Activated T-helper 1 cell treated with anti-CD3 and anti-CD28 coated beads, Interleukin-12 subunit alpha, Interleukin-12 subunit beta, Interleukin-2, Interleukin-4 antibody, amounts not matched to agents 30 ng/mL and 10 ng/mL and 1 ng/mL, durations not matched to agents 14 hours and 24 hours and 36 hours (primary cell): Measurements from ENCODE around the gene MRPS17. TPM values are rescaled to one million over a fixed set of nuclear protein-coding genes. Genes with fewer than 3 reads are reported as not detected.
A peak's percentile ranks its signal among the peaks of the same experiment; 100 is the strongest.
"Not testable (repeated sequence)": the region's sequence is repeated elsewhere in the genome, so short reads cannot be mapped to it uniquely, and the experiment has no call there.

Experiments
- DNase-seq: peaks from one replicate; pipeline ENCODE4 v3.0.0; 2021; ENCODE audit warnings: low spot score
- H3K27ac Mint-ChIP-seq: one replicate; pipeline ENCODE4 v1.8.0; 2021; ENCODE audit warnings: mild to moderate bottlenecking, mixed read lengths
- H3K27me3 Mint-ChIP-seq: one replicate; pipeline ENCODE4 v1.8.0; 2022; ENCODE audit warnings: mild to moderate bottlenecking, moderate library complexity, mixed read lengths; ENCODE audit not compliant: insufficient read depth
- H3K36me3 Mint-ChIP-seq: one replicate; pipeline ENCODE4 v1.8.0; 2021; ENCODE audit warnings: low read depth, mixed read lengths
- H3K4me1 Mint-ChIP-seq: one replicate; pipeline ENCODE4 v1.8.0; 2021; ENCODE audit warnings: low read depth, mixed read lengths
- H3K4me3 Mint-ChIP-seq: one replicate; pipeline ENCODE4 v1.8.0; 2021; ENCODE audit warnings: mild to moderate bottlenecking, moderate library complexity, mixed read lengths
- H3K9me3 Mint-ChIP-seq: one replicate; pipeline ENCODE4 v1.8.0; 2021; ENCODE audit warnings: mixed read lengths
- intact Hi-C: fragments of 100-400 bp; cut with micrococcal nuclease; formaldehyde crosslinking; loops from one replicate; pipeline ENCODE4 v1.15.1; 2024
- total RNA-seq: library from RNA; stranded (reverse); gene quantifications from 2 replicates; pipeline ENCODE4 v1.2.3, GENCODE V29; 2022

MRPS17 gene
- 38.2 and 39.3 TPM in 2 replicates for total RNA-seq

DNA sequence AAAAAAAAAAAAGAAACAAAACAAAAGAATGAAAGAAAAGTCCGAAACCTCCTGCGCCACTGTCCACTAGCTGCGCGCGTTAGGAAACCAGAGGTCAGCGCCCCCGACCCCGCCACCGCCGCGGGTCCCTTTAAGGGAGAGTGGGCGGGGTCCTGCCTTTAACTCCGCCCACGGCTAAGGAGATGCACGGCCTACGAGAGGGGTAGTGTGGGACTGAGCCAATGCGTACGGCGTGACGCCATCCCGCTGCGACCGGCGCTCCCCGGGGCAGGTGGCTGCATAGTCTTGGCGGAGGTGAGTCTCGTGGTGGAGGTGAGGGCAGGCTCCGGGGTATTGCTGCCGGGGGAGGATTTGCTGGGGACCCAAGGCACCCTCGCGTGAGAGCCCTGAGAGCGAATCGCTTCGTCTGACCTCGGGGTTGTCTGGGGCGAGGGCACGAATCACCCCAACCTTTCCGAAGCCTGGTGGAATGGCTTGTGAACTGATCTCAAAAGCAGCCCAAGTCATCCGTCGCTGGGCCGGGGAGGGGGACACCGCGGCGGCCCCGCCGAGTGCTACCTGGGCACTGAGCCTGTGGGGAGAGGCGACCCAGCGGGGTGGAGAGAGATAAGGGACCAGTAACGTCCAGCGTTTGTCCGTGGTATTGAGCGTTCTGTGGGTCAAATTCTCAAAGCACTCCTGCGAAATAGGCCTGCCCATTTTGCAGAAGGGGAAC lies at the start of gene MRPS17:
Gene MRPS17, plus strand, starts transcription at position 241 of the 715 bp plus-strand sequence. CDS start 1,319 bp downstream, outside the sequence.
- H3K4me3 Mint-ChIP-seq: peak within 1 kb of the TSS; percentile 92
- H3K27ac Mint-ChIP-seq: peak within 1 kb of the TSS; percentile 92
- H3K9me3 Mint-ChIP-seq: no peaks in the 10 kb centered on the region
- H3K36me3 Mint-ChIP-seq: peaks cover 24% of the 10 kb centered on the region
- H3K27me3 Mint-ChIP-seq: no peaks in the 10 kb centered on the region
- H3K4me1 Mint-ChIP-seq: peaks cover 10% of the 10 kb centered on the region
- DNase-seq: peak; percentile 92
- intact Hi-C loops: loop anchor here (1.0 to 5.0 kb wide), 9 partner anchors 13 to 1194 kb away; partner anchors contain the start of genes CCT6A, CHCHD2, NIPSNAP2 and PSPH

GRCh38 chr7:55903985-55904759 lies 47.5 kb upstream of the MRPS17 start:
- no peak overlapping the region for H3K27ac Mint-ChIP-seq
- intact Hi-C loops: no loop called here
- H3K4me1 Mint-ChIP-seq: no peaks in the 10 kb centered on the region
- no peak for DNase-seq
- peaks cover 4% of the 10 kb centered on the region for H3K9me3 Mint-ChIP-seq
- no peaks in the 10 kb centered on the region for H3K27me3 Mint-ChIP-seq
- H3K4me3 Mint-ChIP-seq: no peak overlapping the region
- peaks cover 2% of the 10 kb centered on the region for H3K36me3 Mint-ChIP-seq

DNA sequence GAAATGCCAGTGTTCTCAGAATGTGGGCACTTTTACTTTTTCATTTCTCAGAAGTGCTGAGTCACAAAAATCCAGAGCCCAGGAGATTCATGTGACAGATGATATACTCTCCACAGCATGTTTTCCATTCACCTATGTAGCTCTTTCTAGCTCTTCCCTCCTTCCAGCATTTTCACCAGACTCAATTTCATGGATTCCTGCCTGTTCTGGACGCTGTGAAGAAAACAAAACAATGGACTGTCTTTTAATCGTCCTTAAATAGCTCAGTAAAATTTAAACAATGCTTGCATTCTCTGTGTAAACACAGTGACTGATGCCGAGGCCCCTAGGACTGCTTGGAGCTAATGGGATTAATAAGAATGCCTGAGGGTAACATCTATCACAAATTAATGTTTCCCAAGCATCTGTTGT lies 38.9 kb upstream of the MRPS17 start:
- no peak for DNase-seq
- peaks cover 6% of the 10 kb centered on the region for H3K36me3 Mint-ChIP-seq
- H3K4me1 Mint-ChIP-seq: peaks cover 5% of the 10 kb centered on the region
- intact Hi-C loops: no loop called here
- no peaks in the 10 kb centered on the region for H3K9me3 Mint-ChIP-seq
- no peak overlapping the region for H3K27ac Mint-ChIP-seq
- no peak overlapping the region for H3K4me3 Mint-ChIP-seq
- no peaks in the 10 kb centered on the region for H3K27me3 Mint-ChIP-seq

DNA sequence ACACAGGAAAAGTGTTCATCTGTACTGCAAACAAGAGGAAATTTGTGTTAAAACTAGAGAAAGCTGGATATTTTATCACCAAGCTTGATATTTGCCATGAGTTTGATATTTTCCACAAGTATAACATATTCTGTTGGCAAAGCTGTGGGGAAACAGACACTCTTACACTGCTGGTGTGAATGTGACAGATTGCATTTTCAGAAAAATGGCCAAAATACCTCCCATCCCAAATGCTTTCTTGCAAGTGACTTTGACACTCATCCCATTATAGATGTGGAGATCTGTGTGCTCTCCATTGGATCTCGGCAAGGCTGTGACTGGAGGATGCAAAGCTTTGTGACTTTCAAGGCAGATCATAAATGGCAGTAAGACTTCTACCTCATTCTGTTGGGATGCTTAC lies 33.9 kb upstream of the MRPS17 start:
- Mint-ChIP-seq H3K4me3 (no peak overlapping the region), H3K36me3 (peaks cover 6% of the 10 kb centered on the region), H3K9me3 (peaks cover 7% of the 10 kb centered on the region), H3K27me3 (no peaks in the 10 kb centered on the region), H3K27ac (no peak overlapping the region), H3K4me1 (no peaks in the 10 kb centered on the region)
- no peak for DNase-seq
- intact Hi-C loops: no loop called here

DNA sequence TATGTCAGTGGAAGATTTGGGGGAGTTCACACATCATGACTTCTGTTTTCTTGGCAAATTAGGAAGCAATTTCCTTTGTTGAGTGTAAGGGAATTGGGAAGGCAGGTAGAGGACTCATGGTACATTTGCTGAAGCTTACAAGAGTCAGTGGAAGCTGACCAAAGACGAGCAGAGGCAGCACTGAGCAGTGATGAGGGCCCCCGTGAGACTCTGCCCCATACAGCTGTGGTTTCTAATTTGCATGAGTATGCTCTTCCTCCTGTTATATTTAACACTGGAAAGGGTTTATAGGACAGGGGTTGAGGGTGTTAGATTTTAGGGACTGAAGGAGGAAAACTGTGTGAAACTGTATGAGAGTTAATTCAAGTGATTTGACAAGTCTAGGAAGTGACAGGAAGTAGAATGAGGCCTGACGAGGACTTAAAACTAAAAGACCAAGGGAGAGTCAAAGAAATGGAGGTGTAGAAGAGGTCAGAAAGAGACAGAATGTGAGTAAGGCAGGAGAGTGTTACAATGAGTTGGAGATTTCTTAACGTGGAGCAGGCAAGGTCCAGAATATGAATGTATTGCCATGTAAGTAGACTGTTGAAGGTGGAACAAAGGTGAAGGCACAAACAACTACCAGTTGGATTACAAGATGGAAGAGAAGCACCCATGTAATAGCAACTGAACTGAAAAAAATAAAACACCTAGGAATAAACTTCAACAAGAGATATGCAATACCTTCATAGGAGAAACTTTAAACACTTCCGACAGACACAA lies 23.5 kb upstream of the MRPS17 start:
- intact Hi-C loops: no loop called here
- peaks cover 15% of the 10 kb centered on the region for H3K9me3 Mint-ChIP-seq
- no peaks in the 10 kb centered on the region for H3K36me3 Mint-ChIP-seq
- H3K27me3 Mint-ChIP-seq: no peaks in the 10 kb centered on the region
- H3K27ac Mint-ChIP-seq: no peak overlapping the region
- no peak overlapping the region for H3K4me3 Mint-ChIP-seq
- DNase-seq: no peak
- H3K4me1 Mint-ChIP-seq: no peaks in the 10 kb centered on the region

DNA sequence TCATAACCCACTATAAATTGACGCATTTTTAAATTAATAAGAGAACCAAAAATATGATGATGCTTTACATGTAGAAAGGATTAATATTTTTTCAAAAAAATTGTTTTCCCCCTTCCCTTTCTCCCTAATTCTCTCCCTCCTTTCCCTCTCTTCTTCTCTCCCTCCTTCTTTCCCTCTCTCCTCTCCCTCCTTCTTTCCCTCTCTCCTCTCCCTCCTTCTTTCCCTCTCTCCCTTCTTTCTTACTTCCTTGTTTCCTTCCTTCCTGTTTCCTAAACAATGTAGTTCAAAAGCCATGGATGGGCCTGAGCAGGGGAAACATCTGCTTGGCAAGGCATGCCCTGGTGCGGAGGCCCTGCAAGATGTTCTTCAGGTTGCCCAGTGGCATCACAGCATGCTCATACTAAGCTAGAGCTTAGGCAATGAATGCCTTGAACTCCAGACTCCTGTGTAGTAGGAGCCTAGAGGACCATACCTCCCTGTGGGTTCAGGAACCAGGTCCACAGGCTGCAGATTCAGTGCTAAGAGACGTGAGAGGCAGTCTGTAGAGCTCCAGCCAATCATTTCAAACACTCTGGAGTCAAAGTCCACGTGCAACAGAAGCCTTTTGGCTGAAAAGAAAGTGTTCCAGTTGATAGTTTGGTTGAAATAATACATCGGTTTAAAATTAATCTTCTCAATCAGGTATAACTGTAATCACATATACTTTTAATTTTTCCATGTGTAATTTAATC lies 20.1 kb upstream of the MRPS17 start:
- Mint-ChIP-seq H3K27ac (no peak overlapping the region), H3K36me3 (no peaks in the 10 kb centered on the region), H3K9me3 (peaks cover 15% of the 10 kb centered on the region), H3K4me3 (no peak overlapping the region), H3K27me3 (no peaks in the 10 kb centered on the region), H3K4me1 (no peaks in the 10 kb centered on the region)
- DNase-seq: no peak
- intact Hi-C loops: no loop called here

- Mint-ChIP-seq H3K4me1 (no peaks in the 10 kb centered on the region), H3K27me3 (no peaks in the 10 kb centered on the region), H3K36me3 (no peaks in the 10 kb centered on the region), H3K9me3 (peaks cover 48% of the 10 kb centered on the region), H3K4me3 (no peak overlapping the region), H3K27ac (no peak overlapping the region)
- DNase-seq: no peak
- intact Hi-C loops: no loop called here
These were observed 12.1 kb upstream of the MRPS17 start for GRCh38 chr7:55939514-55940123.

DNA sequence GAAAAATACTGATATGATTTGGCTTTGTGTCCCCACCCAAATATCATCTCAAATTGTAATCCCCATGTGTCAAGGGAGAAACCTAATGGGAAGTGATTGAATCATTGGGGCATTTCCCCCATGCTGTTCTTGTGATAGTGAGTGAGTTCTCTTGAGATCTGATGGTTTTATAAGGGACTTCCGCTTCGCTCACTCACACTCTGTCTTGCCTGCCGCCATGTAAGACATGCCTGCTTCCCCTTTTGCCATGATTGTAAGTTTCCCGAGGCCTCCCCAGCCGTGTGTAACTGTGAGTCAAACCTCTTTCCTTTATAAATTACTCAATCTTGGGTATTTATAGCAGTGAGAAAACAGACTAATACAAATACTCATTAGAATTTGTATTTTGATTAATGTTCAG lies 5.1 kb upstream of the MRPS17 start:
- no peaks in the 10 kb centered on the region for H3K27me3 Mint-ChIP-seq

GRCh38 chr7:55952352-55952671 lies 635 bp downstream of the MRPS17 start:
- peak overlapping the region; percentile 92 for H3K4me3 Mint-ChIP-seq
- intact Hi-C loops: loop anchor here (5.0 kb wide), 2 partner anchors 380 to 1195 kb away; partner anchors contain the start of genes SEC61G and VOPP1
- H3K36me3 Mint-ChIP-seq: peaks cover 24% of the 10 kb centered on the region
- peaks cover 10% of the 10 kb centered on the region for H3K4me1 Mint-ChIP-seq
- H3K9me3 Mint-ChIP-seq, H3K27me3 Mint-ChIP-seq, DNase-seq: not testable (repeated sequence)
- peak overlapping the region; percentile 92 for H3K27ac Mint-ChIP-seq

More for the DNA sequence above, 5.1 kb upstream of the MRPS17 start:
- intact Hi-C loops: no loop called here
- no peak for DNase-seq
- Mint-ChIP-seq H3K4me1 (no peaks in the 10 kb centered on the region), H3K9me3 (peaks cover 22% of the 10 kb centered on the region), H3K4me3 (no peak overlapping the region), H3K27ac (no peak overlapping the region), H3K36me3 (no peaks in the 10 kb centered on the region)

DNA sequence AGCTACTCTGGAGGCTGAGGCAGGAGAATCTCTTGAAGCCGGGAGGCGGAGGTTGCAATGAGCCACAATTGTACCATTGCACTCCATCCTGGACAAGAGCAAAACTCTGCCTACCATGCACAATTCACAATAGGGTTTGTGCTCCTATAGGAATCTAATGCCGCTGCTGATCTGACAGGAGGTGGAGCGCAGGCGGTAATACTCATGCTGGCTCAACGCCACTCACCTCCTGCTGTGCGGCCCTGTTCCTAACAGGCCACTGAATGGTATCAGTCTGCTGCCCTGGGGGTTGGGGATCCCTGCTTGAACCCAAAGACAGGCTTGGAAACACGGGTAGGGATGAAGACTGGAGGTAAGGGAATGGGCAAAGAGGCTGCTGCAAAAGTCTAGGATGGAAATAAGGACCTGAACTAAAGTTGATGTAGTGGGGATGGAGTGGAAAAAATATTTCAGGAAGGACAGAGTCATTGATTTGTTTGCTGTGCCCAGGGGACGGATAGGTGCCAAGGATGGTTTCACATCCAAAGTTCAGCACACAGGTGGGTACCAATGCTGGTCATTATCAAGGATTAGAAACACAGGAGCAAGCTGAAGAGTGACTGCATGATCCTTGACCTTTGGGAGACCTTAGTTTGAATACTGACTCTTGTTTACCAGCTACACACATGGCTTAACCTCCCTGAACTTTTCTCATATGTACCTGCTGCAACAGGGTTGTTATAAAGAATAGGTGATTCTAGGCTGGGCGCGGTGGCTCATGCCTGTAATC lies 2.2 kb downstream of the MRPS17 start:
- Mint-ChIP-seq H3K27ac (no peak overlapping the region), H3K27me3 (no peaks in the 10 kb centered on the region), H3K4me1 (peaks cover 10% of the 10 kb centered on the region), H3K36me3 (peaks cover 29% of the 10 kb centered on the region), H3K9me3 (no peaks in the 10 kb centered on the region), H3K4me3 (peak overlapping the region; percentile 92)
- intact Hi-C loops: loop anchor here (5.0 kb wide), 2 partner anchors 382 to 1197 kb away; partner anchors contain the start of genes SEC61G and VOPP1
- DNase-seq: no peak

DNA sequence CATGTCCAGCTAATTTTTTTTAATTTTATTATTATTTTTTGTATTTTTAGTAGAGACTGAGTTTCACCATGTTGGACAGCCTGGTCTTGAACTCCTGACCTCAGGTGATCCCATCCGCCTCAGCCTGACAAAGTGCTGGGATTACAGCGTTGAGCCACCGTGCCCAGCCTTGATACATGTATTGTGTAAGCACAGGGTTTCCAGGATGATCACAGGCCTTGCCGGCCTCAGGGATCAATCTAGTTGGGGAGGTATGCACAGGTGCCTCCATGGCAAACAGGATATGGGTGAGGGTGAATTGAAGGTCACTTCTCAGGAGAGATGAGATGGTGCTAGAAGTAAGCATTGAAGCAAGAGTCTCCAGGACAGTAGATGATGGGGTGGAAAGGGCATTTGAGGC lies 5.5 kb downstream of the MRPS17 start:
- no peak for DNase-seq
- no peak overlapping the region for H3K27ac Mint-ChIP-seq
- no peaks in the 10 kb centered on the region for H3K9me3 Mint-ChIP-seq
- peaks cover 10% of the 10 kb centered on the region for H3K4me1 Mint-ChIP-seq
- no peak overlapping the region for H3K4me3 Mint-ChIP-seq
- peaks cover 24% of the 10 kb centered on the region for H3K36me3 Mint-ChIP-seq
- intact Hi-C loops: no loop called here
- no peaks in the 10 kb centered on the region for H3K27me3 Mint-ChIP-seq
